GM19463 (cell line): ENCODE measurements around the gene ADIPOQ.
"Not testable (repeated sequence)": the region's sequence is repeated elsewhere in the genome, so short reads cannot be mapped to it uniquely, and the experiment has no call there.

Experiments
- ATAC-seq: cut with Tn5 transposase; IDR thresholded peaks from one replicate; pipeline ENCODE4 v1.9.1; 2021; ENCODE audit warnings: mild to moderate bottlenecking, moderate library complexity; ENCODE audit not compliant: unreplicated experiment

Gene ADIPOQ

GRCh38 chr3:186870421-186871201, 28.1 kb downstream of the ADIPOQ start:
- no peak for ATAC-seq

GRCh38 chr3:186871403-186871924, 29.0 kb downstream of the ADIPOQ start:
- ATAC-seq: no peak

- not testable (repeated sequence) for ATAC-seq
Observed at GRCh38 chr3:186873796-186874195, 31.3 kb downstream of the ADIPOQ start.

- ATAC-seq: not testable (repeated sequence)
Observed at GRCh38 chr3:186874216-186874615, 31.7 kb downstream of the ADIPOQ start.

- ATAC-seq: not testable (repeated sequence)
Observed at GRCh38 chr3:186874841-186875240, 32.3 kb downstream of the ADIPOQ start.

- no peak for ATAC-seq
Observed at GRCh38 chr3:186875708-186876107, 33.2 kb downstream of the ADIPOQ start.

- ATAC-seq: no peak
Observed at GRCh38 chr3:186879781-186880180, 37.3 kb downstream of the ADIPOQ start.

- no peak for ATAC-seq
Observed at GRCh38 chr3:186880406-186880805, 37.9 kb downstream of the ADIPOQ start.

GRCh38 chr3:186882150-186882524, 39.6 kb downstream of the ADIPOQ start:
- no peak for ATAC-seq

- ATAC-seq: no peak
Observed at GRCh38 chr3:186882881-186883685, 40.6 kb downstream of the ADIPOQ start.

GRCh38 chr3:186883686-186884058, 41.2 kb downstream of the ADIPOQ start:
- ATAC-seq: no peak

- not testable (repeated sequence) for ATAC-seq
Observed at GRCh38 chr3:186884868-186885267, 42.4 kb downstream of the ADIPOQ start.

GRCh38 chr3:186886202-186886981, 43.9 kb downstream of the ADIPOQ start:
- no peak for ATAC-seq

GRCh38 chr3:186887507-186887938, 45.0 kb downstream of the ADIPOQ start:
- not testable (repeated sequence) for ATAC-seq

- ATAC-seq: no peak
Observed at GRCh38 chr3:186888569-186888968, 46.1 kb downstream of the ADIPOQ start.

GRCh38 chr3:186889698-186890097, 47.2 kb downstream of the ADIPOQ start:
- not testable (repeated sequence) for ATAC-seq

- ATAC-seq: no peak
Observed at GRCh38 chr3:186890911-186891310, 48.4 kb downstream of the ADIPOQ start.

GRCh38 chr3:186893071-186893470, 50.6 kb downstream of the ADIPOQ start:
- ATAC-seq: not testable (repeated sequence)

GRCh38 chr3:186895406-186895805, 52.9 kb downstream of the ADIPOQ start:
- no peak for ATAC-seq

GRCh38 chr3:186896006-186896405, 53.5 kb downstream of the ADIPOQ start:
- no peak for ATAC-seq

GRCh38 chr3:186896875-186897274, 54.4 kb downstream of the ADIPOQ start:
- no peak for ATAC-seq
